Thyroid gland (tissue), 4 donors: ENCODE data around the gene AFAP1.

Experiments used
- CTCF ChIP-seq, 6 experiments: fragments of 200-600 bp in 3 of 6; fragments of 450-650 bp in 3 of 6; sonication (generic) in 3 of 6; IDR thresholded peaks; one replicate each; pipeline ENCODE4 v1.5.1; 2016 to 2019; ENCODE audit warnings: antibody characterized with exemption in 6 of 6, mild to moderate bottlenecking in 2 of 6, inconsistent platforms in 1 of 6, moderate library complexity in 1 of 6
- POLR2A ChIP-seq, 2 donors: fragments of 450-650 bp; IDR thresholded peaks; one replicate each; pipeline ENCODE4 v1.6.1; 2017; ENCODE audit warnings: antibody characterized with exemption in 2 of 2, mild to moderate bottlenecking in 2 of 2, moderate library complexity in 1 of 2

GRCh38 chr4:7735395-7735794 lies 204.3 kb downstream of the AFAP1 start:
- TF ChIP-seq CTCF (IDR thresholded peaks at IDR 0.05) (no peak), POLR2A (IDR thresholded peaks at IDR 0.05) (no peak)
